ENCODE results near the gene ANKS1B. TPM values are rescaled to one million over a fixed set of nuclear protein-coding genes. Genes with fewer than 3 reads are reported as not detected.

The ANKS1B gene
- total and polyA plus RNA-seq, 10 of the 15 experiments (the other 5 are each of a cell fraction or from before 2014, with no cell fraction given) = 0.16 to 1.3 (median 0.82) TPM; not detected in 7

DNA sequence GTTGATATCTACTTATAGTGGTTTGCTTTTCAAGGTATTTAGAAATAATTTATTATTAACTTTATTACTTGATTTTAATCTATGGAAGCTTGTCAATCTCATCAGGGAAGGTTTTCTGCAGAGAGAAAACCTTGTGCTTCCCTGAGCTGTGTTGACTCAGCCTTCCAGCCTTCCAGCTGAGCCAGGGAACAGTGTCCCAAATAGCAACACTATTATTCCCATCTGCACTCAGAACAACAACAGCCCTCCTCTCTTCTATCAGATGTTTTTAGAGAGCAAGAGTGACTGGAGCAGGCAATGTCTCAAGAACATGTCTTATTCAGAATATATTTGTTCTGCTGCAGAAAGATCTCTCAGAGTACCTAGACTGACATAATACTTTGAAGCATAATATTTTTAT, 727.1 kb downstream of the ANKS1B start (continued):
- TF ChIP-seq CHD2 (IDR thresholded peaks at IDR 0.05; ENCODE audit: borderline replicate concordance, low read depth, low read length) = no peak
- TF ChIP-seq ESRRA (IDR thresholded peaks at IDR 0.05; ENCODE audit: low read length) = no peak
- TF ChIP-seq YY1 (IDR thresholded peaks at IDR 0.05; ENCODE audit: low read depth, low read length) = no peak
- TF ChIP-seq RCOR1 (conservative IDR thresholded peaks at IDR 0.05; ENCODE audit: low read depth, low read length) = no peak
- TF ChIP-seq MXI1 (IDR thresholded peaks at IDR 0.05; ENCODE audit: low read depth, low read length) = no peak
- TF ChIP-seq, protein P1, sequence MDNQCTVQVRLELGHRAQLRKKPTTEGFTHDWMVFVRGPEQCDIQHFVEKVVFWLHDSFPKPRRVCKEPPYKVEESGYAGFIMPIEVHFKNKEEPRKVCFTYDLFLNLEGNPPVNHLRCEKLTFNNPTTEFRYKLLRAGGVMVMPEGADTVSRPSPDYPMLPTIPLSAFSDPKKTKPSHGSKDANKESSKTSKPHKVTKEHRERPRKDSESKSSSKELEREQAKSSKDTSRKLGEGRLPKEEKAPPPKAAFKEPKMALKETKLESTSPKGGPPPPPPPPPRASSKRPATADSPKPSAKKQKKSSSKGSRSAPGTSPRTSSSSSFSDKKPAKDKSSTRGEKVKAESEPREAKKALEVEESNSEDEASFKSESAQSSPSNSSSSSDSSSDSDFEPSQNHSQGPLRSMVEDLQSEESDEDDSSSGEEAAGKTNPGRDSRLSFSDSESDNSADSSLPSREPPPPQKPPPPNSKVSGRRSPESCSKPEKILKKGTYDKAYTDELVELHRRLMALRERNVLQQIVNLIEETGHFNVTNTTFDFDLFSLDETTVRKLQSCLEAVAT (IDR thresholded peaks at IDR 0.05) = no peak
- TF ChIP-seq CBX5 (IDR thresholded peaks at IDR 0.05; ENCODE audit: low read depth) = no peak
- TF ChIP-seq YBX1 (IDR thresholded peaks at IDR 0.05) = no peak
- no peak for TF ChIP-seq ZNF274 (IDR thresholded peaks at IDR 0.05; ENCODE audit: insufficient read depth, insufficient read length)
- TF ChIP-seq SUPT20H (IDR thresholded peaks at IDR 0.05; ENCODE audit: borderline replicate concordance, control insufficient read depth, low read depth, low read length) = no peak

DNA sequence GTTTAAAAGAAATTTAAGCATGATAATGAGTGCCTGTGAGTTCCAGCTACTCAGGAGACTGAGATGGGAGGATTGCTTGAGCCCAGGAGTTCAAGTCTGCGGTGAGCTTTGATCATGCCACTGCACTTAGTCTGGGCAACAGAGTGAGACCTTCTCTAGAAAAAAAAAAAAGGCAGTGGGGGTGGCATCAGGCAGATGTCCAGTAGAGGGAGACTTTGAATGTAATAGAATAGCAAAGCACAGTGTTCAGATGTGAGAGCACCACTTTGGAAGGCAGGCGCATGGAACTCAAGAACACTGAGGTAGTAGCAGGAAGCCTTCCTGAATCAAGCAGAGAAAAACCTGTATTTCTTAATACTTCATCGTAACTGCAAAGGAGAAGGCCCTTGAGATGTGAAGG, 731.7 kb downstream of the ANKS1B start:
- FAIRE-seq (no peak), DNase-seq (ENCODE audit: low read depth, low spot score) (no peak), ATAC-seq (peak; percentile 76)
- WGBS (ENCODE audit: insufficient coverage, insufficient replicate concordance, low lambda C conversion rate, missing lambda C conversion rate) = 74% methylated on average over 3 of the region's 3 CpGs
- Histone ChIP-seq H3K9ac (ENCODE audit: control insufficient read depth, insufficient read depth, low read length) (no peak overlapping the region), H3K4me2 (ENCODE audit: control insufficient read depth, insufficient read depth) (no peak overlapping the region), H3K27me3 (replicated peaks in 1 of 2; ENCODE audit: control insufficient read depth in 2 of 2, insufficient read depth in 2 of 2, low read length in 1 of 2) (no peaks in the 10 kb centered on the region), H2AFZ (ENCODE audit: control insufficient read depth, low read depth, low read length) (no peak overlapping the region), H3K9me3 (replicated peaks; ENCODE audit: control insufficient read depth, insufficient read depth, low read length) (no peaks in the 10 kb centered on the region), H4K20me1 (ENCODE audit: control insufficient read depth, insufficient read depth) (no peaks in the 10 kb centered on the region), H3K27ac (ENCODE audit: control insufficient read depth, insufficient read depth) (no peak overlapping the region), H3K4me1 (ENCODE audit: control insufficient read depth, insufficient read depth, low read length) (no peaks in the 10 kb centered on the region), H3K36me3 (ENCODE audit: control insufficient read depth in 2 of 2, insufficient read depth in 2 of 2, low read length in 1 of 2) (no peaks in the 10 kb centered on the region), H3K79me2 (ENCODE audit: control insufficient read depth, insufficient read depth, low read length) (no peaks in the 10 kb centered on the region), H3K4me3 (no peak overlapping the region)
- SMC1A ChIA-PET (ENCODE audit: uncharacterized antibody, unreplicated experiment) = no interaction called here
- BruUV-seq (replicated peaks) = no TSS peak
- in situ Hi-C loops (cut with MboI) = no loop called here
- RAD21 ChIA-PET (ENCODE audit: unreplicated experiment) = interaction anchor here (0.7 kb wide), 1 partner anchor 28 kb away, joined by 3 read pairs; no protein-coding TSS in a partner anchor
- intact Hi-C loops (cut with micrococcal nuclease; ENCODE audit: unreplicated experiment) = loop anchor here (10.0 kb wide), 1 partner anchor 208 kb away; no protein-coding TSS in a partner anchor
- POLR2A ChIA-PET = no interaction called here
- CTCF ChIA-PET = interaction anchor here (0.6 to 1.1 kb wide), 2 partner anchors 96 to 823 kb away, joined by 3 to 5 read pairs; no protein-coding TSS in a partner anchor
- TF ChIP-seq HDAC2 (IDR thresholded peaks at IDR 0.05) (no peak), NFYA (IDR thresholded peaks at IDR 0.05; ENCODE audit: borderline replicate concordance, low read depth, low read length) (no peak), EP300 (IDR thresholded peaks at IDR 0.05; ENCODE audit: borderline replicate concordance in 1 of 2, control insufficient read depth in 1 of 2, low read depth in 2 of 2, low read length in 2 of 2) (no peak), SP1 (IDR thresholded peaks at IDR 0.05; ENCODE audit: low read depth, low read length) (no peak), NFIC (IDR thresholded peaks at IDR 0.05; ENCODE audit: low read depth, low read length) (no peak), SMC3 (IDR thresholded peaks at IDR 0.05; ENCODE audit: borderline replicate concordance, low read length) (peak; percentile 16; the same call in 1 of the 2 replicates), BACH1 (IDR thresholded peaks at IDR 0.05; ENCODE audit: borderline replicate concordance) (no peak), ESRRA (IDR thresholded peaks at IDR 0.05; ENCODE audit: low read length) (no peak), CREB1 (IDR thresholded peaks at IDR 0.05; ENCODE audit: low read depth) (no peak), ZNF384 (IDR thresholded peaks at IDR 0.05; ENCODE audit: borderline replicate concordance, low read depth, low read length) (peak; percentile 60; the same call in 1 of the 2 replicates), NR2C1 (IDR thresholded peaks at IDR 0.05) (no peak), NR2F1 (conservative IDR thresholded peaks at IDR 0.05) (no peak), TCF3 (IDR thresholded peaks at IDR 0.05; ENCODE audit: borderline replicate concordance, insufficient read depth, low read depth, low read length) (no peak), RAD21 (IDR thresholded peaks at IDR 0.05; ENCODE audit: insufficient read depth, low read depth, low read length) (peak; percentile 52)
- TF ChIP-seq, protein P2, sequence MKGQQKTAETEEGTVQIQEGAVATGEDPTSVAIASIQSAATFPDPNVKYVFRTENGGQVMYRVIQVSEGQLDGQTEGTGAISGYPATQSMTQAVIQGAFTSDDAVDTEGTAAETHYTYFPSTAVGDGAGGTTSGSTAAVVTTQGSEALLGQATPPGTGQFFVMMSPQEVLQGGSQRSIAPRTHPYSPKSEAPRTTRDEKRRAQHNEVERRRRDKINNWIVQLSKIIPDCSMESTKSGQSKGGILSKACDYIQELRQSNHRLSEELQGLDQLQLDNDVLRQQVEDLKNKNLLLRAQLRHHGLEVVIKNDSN (IDR thresholded peaks at IDR 0.05; ENCODE audit: borderline replicate concordance, extremely low read length, insufficient read depth, low read depth, low read length) = no peak
